ENCODE results near the gene OR6S1. TPM values are rescaled to one million over a fixed set of nuclear protein-coding genes. Genes with fewer than 3 reads are reported as not detected.

OR6S1 gene
- total and polyA plus RNA-seq, 2 donors (not counting 3 experiments of a cell fraction or from before 2014, with no cell fraction given) = not detected

- FAIRE-seq (no peak), DNase-seq (ENCODE audit: low read depth, low spot score) (no peak)
- ChIA-PET POLR2A (no interaction called here), CTCF (no interaction called here)
- Histone ChIP-seq H3K36me3 (ENCODE audit: control insufficient read depth in 2 of 2, extremely low read depth in 1 of 2, insufficient read depth in 2 of 2, low read length in 2 of 2) (no peaks in the 10 kb centered on the region), H3K9me1 (replicated peaks; ENCODE audit: control insufficient read depth, extremely low read depth, insufficient read depth, low read length) (no peaks in the 10 kb centered on the region), H3K9ac (replicated peaks; ENCODE audit: extremely low read depth, insufficient read depth, low read length) (no peak overlapping the region), H3K9me3 (replicated peaks; ENCODE audit: control insufficient read depth, insufficient read depth, low read length) (no peaks in the 10 kb centered on the region), H3K79me2 (ENCODE audit: control insufficient read depth, insufficient read depth, low read length) (no peaks in the 10 kb centered on the region), H3K4me2 (ENCODE audit: insufficient read depth, low read length) (no peak overlapping the region), H3K27ac (ENCODE audit: insufficient read depth, low read depth, low read length) (no peak overlapping the region), H4K20me1 (replicated peaks; ENCODE audit: control insufficient read depth, extremely low read depth, insufficient read depth, low read length) (no peaks in the 10 kb centered on the region), H3K4me3 (replicated peaks in 1 of 3; ENCODE audit: insufficient read depth in 1 of 3, low read depth in 1 of 3, low read length in 3 of 3) (no peak overlapping the region), H2AFZ (ENCODE audit: low read depth, low read length) (no peak overlapping the region), H3K27me3 (ENCODE audit: control insufficient read depth in 2 of 2, insufficient read depth in 2 of 2, low read length in 2 of 2) (peaks cover 5 to 23% of the 10 kb centered on the region in 2 experiments), H3K4me1 (ENCODE audit: control insufficient read depth, extremely low read depth, insufficient read depth, low read length) (no peaks in the 10 kb centered on the region)
- no TSS peak for BruUV-seq (replicated peaks)
- dilution Hi-C loops (cut with MboI; ENCODE audit: extremely low pct_ligation_motif_present, low sequenced_read_pairs) = no loop called here
- intact Hi-C loops (cut with micrococcal nuclease) = no loop called here
- TF ChIP-seq POLR2A (IDR thresholded peaks at IDR 0.05; ENCODE audit: low read depth, low read length) (no peak), GATA2 (IDR thresholded peaks at IDR 0.05; ENCODE audit: insufficient read depth, insufficient read length, low read depth, low read length) (no peak)
Observed at GRCh38 chr14:20592574-20592973, 48.9 kb downstream of the OR6S1 start.

GRCh38 chr14:20591235-20591634 is 50.3 kb downstream of the OR6S1 start, which contains the start of gene RNASE12:
TSS of gene RNASE12 (minus strand) at chr14:20591376. CDS start at chr14:20590723, 653 bp downstream.
- no peaks in the 10 kb centered on the region for H3K36me3 ChIP-seq (ENCODE audit: control insufficient read depth in 2 of 2, extremely low read depth in 1 of 2, insufficient read depth in 2 of 2, low read length in 2 of 2)
- POLR2A ChIA-PET = no interaction called here
- no peaks in the 10 kb centered on the region for H4K20me1 ChIP-seq (replicated peaks; ENCODE audit: control insufficient read depth, extremely low read depth, insufficient read depth, low read length)
- TF ChIP-seq CTCF (IDR thresholded peaks at IDR 0.05; ENCODE audit: extremely low read depth in 1 of 2, insufficient read depth in 1 of 2, low read depth in 1 of 2, low read length in 2 of 2) (no peak), POLR2A (IDR thresholded peaks at IDR 0.05; ENCODE audit: low read depth, low read length) (no peak), EZH2 (IDR thresholded peaks at IDR 0.05; ENCODE audit: borderline replicate concordance, low read depth, low read length, severe bottlenecking) (no peak), GATA2 (IDR thresholded peaks at IDR 0.05; ENCODE audit: insufficient read depth, insufficient read length, low read depth, low read length) (no peak), MYC (IDR thresholded peaks at IDR 0.05; ENCODE audit: low read depth, low read length) (no peak), JUN (IDR thresholded peaks at IDR 0.05; ENCODE audit: borderline replicate concordance, insufficient read depth, insufficient read length, low read depth) (no peak), POLR2AphosphoS5 (IDR thresholded peaks at IDR 0.05; ENCODE audit: insufficient read depth, low read depth, low read length) (no peak), FOS (IDR thresholded peaks at IDR 0.05; ENCODE audit: borderline replicate concordance, insufficient read depth, low read length) (no peak)
- no peaks in the 10 kb centered on the region for H3K4me1 ChIP-seq (ENCODE audit: control insufficient read depth, extremely low read depth, insufficient read depth, low read length)
- dilution Hi-C loops (cut with MboI; ENCODE audit: extremely low pct_ligation_motif_present, low sequenced_read_pairs) (no loop called here), intact Hi-C loops (cut with micrococcal nuclease) (no loop called here)
- CTCF ChIA-PET = no interaction called here
- no peak within 1 kb of the TSS for H3K27ac ChIP-seq (ENCODE audit: insufficient read depth, low read depth, low read length)
- H3K4me3 ChIP-seq (replicated peaks in 1 of 3; ENCODE audit: insufficient read depth in 1 of 3, low read depth in 1 of 3, low read length in 3 of 3) = no peak within 1 kb of the TSS
- H3K27me3 ChIP-seq (ENCODE audit: control insufficient read depth in 2 of 2, insufficient read depth in 2 of 2, low read length in 2 of 2) = peaks cover 4 to 28% of the 10 kb centered on the region in 2 experiments
- no TSS peak for BruUV-seq (replicated peaks)
- no peaks in the 10 kb centered on the region for H3K9me1 ChIP-seq (replicated peaks; ENCODE audit: control insufficient read depth, extremely low read depth, insufficient read depth, low read length)
- H3K9me3 ChIP-seq (replicated peaks; ENCODE audit: control insufficient read depth, insufficient read depth, low read length) = no peaks in the 10 kb centered on the region
- FAIRE-seq = no peak
- H2AFZ ChIP-seq (ENCODE audit: low read depth, low read length) = no peak within 1 kb of the TSS
- H3K9ac ChIP-seq (replicated peaks; ENCODE audit: extremely low read depth, insufficient read depth, low read length) = no peak within 1 kb of the TSS
- DNase-seq (ENCODE audit: low read depth, low spot score) = no peak
- no peaks in the 10 kb centered on the region for H3K79me2 ChIP-seq (ENCODE audit: control insufficient read depth, insufficient read depth, low read length)
- no peak within 1 kb of the TSS for H3K4me2 ChIP-seq (ENCODE audit: insufficient read depth, low read length)
